ENCODE data around the gene TFCP2. TPM values are rescaled to one million over a fixed set of nuclear protein-coding genes. Genes with fewer than 3 reads are reported as not detected.

Gene TFCP2
- total RNA-seq, 1 donor from 2014 or later = 22.4 TPM

GRCh38 chr12:51055060-51055459, 117.9 kb downstream of the TFCP2 start:
- Mint-ChIP-seq H3K9me3 (ENCODE audit: unreplicated experiment) (no peaks in the 10 kb centered on the region), H3K27ac (ENCODE audit: unreplicated experiment) (no peak overlapping the region), H3K36me3 (ENCODE audit: low read depth, unreplicated experiment) (peaks cover 8% of the 10 kb centered on the region), H3K27me3 (ENCODE audit: low read depth, unreplicated experiment) (no peaks in the 10 kb centered on the region), H3K4me1 (ENCODE audit: low read depth, unreplicated experiment) (no peaks in the 10 kb centered on the region), H3K4me3 (ENCODE audit: unreplicated experiment) (no peak overlapping the region)
- Histone ChIP-seq H3K4me1 (ENCODE audit: insufficient read depth, low read length) (no peaks in the 10 kb centered on the region), H3K9ac (ENCODE audit: low read length) (no peak overlapping the region), H3K79me2 (ENCODE audit: insufficient read depth, low read length) (peaks cover under 1% of the 10 kb centered on the region), H3K27me3 (ENCODE audit: insufficient read depth, low read length) (no peaks in the 10 kb centered on the region), H3K4me2 (ENCODE audit: low read length) (no peak overlapping the region), H3K4me3 (ENCODE audit: insufficient read depth, low read depth, low read length) (no peak overlapping the region), H4K20me1 (ENCODE audit: insufficient read depth, low read length) (peaks cover 6% of the 10 kb centered on the region), H2AFZ (ENCODE audit: low read depth, low read length) (no peak overlapping the region), H3K27ac (ENCODE audit: low read depth, low read length) (no peak overlapping the region), H3K9me3 (ENCODE audit: insufficient read depth, low read depth, low read length) (no peaks in the 10 kb centered on the region), H3K36me3 (ENCODE audit: insufficient read depth, low read length) (peaks cover 35% of the 10 kb centered on the region)
- DNase-seq (ENCODE audit: low read depth) = no peak
- TF ChIP-seq EZH2 (IDR thresholded peaks at IDR 0.05; ENCODE audit: insufficient read depth, low read length) = no peak
- TF ChIP-seq CTCF (IDR thresholded peaks at IDR 0.05; ENCODE audit: insufficient read depth, low read depth, low read length) = no peak
- FAIRE-seq = no peak

GRCh38 chr12:51051787-51052186, 121.1 kb downstream of the TFCP2 start:
- Histone ChIP-seq H4K20me1 (ENCODE audit: insufficient read depth, low read length) (peaks cover 2% of the 10 kb centered on the region), H3K27me3 (ENCODE audit: insufficient read depth, low read length) (no peaks in the 10 kb centered on the region), H3K27ac (ENCODE audit: low read depth, low read length) (no peak overlapping the region), H3K4me2 (ENCODE audit: low read length) (no peak overlapping the region), H3K9ac (ENCODE audit: low read length) (no peak overlapping the region), H3K9me3 (ENCODE audit: insufficient read depth, low read depth, low read length) (no peaks in the 10 kb centered on the region), H3K4me3 (ENCODE audit: insufficient read depth, low read depth, low read length) (no peak overlapping the region), H3K36me3 (ENCODE audit: insufficient read depth, low read length) (peaks cover 18% of the 10 kb centered on the region), H2AFZ (ENCODE audit: low read depth, low read length) (no peak overlapping the region), H3K79me2 (ENCODE audit: insufficient read depth, low read length) (peaks cover 20% of the 10 kb centered on the region), H3K4me1 (ENCODE audit: insufficient read depth, low read length) (peaks cover 9% of the 10 kb centered on the region)
- no peak overlapping the region for H3K4me3 Mint-ChIP-seq (ENCODE audit: unreplicated experiment)
- no peaks in the 10 kb centered on the region for H3K9me3 Mint-ChIP-seq (ENCODE audit: unreplicated experiment)
- no peak for FAIRE-seq
- no peak overlapping the region for H3K27ac Mint-ChIP-seq (ENCODE audit: unreplicated experiment)
- no peak for DNase-seq (ENCODE audit: low read depth)
- TF ChIP-seq CTCF (IDR thresholded peaks at IDR 0.05; ENCODE audit: insufficient read depth, low read depth, low read length) (no peak), EZH2 (IDR thresholded peaks at IDR 0.05; ENCODE audit: insufficient read depth, low read length) (no peak)
- peaks cover 8% of the 10 kb centered on the region for H3K36me3 Mint-ChIP-seq (ENCODE audit: low read depth, unreplicated experiment)
- H3K4me1 Mint-ChIP-seq (ENCODE audit: low read depth, unreplicated experiment) = peaks cover 8% of the 10 kb centered on the region
- no peaks in the 10 kb centered on the region for H3K27me3 Mint-ChIP-seq (ENCODE audit: low read depth, unreplicated experiment)

GRCh38 chr12:51049525-51049924, 123.4 kb downstream of the TFCP2 start:
- Histone ChIP-seq H3K4me1 (ENCODE audit: insufficient read depth, low read length) (peaks cover 9% of the 10 kb centered on the region), H3K27me3 (ENCODE audit: insufficient read depth, low read length) (no peaks in the 10 kb centered on the region), H2AFZ (ENCODE audit: low read depth, low read length) (no peak overlapping the region), H3K9me3 (ENCODE audit: insufficient read depth, low read depth, low read length) (no peaks in the 10 kb centered on the region), H3K36me3 (ENCODE audit: insufficient read depth, low read length) (peaks cover 8% of the 10 kb centered on the region), H3K27ac (ENCODE audit: low read depth, low read length) (no peak overlapping the region), H3K4me3 (ENCODE audit: insufficient read depth, low read depth, low read length) (peak overlapping the region; percentile 90), H3K9ac (ENCODE audit: low read length) (no peak overlapping the region), H3K79me2 (ENCODE audit: insufficient read depth, low read length) (peaks cover 20% of the 10 kb centered on the region), H4K20me1 (ENCODE audit: insufficient read depth, low read length) (peaks cover 2% of the 10 kb centered on the region), H3K4me2 (ENCODE audit: low read length) (peak overlapping the region; percentile 92)
- TF ChIP-seq CTCF (IDR thresholded peaks at IDR 0.05; ENCODE audit: insufficient read depth, low read depth, low read length) (no peak), EZH2 (IDR thresholded peaks at IDR 0.05; ENCODE audit: insufficient read depth, low read length) (no peak)
- DNase-seq (ENCODE audit: low read depth) = no peak
- Mint-ChIP-seq H3K27ac (ENCODE audit: unreplicated experiment) (no peak overlapping the region), H3K27me3 (ENCODE audit: low read depth, unreplicated experiment) (no peaks in the 10 kb centered on the region), H3K9me3 (ENCODE audit: unreplicated experiment) (no peaks in the 10 kb centered on the region), H3K36me3 (ENCODE audit: low read depth, unreplicated experiment) (peaks cover 2% of the 10 kb centered on the region), H3K4me3 (ENCODE audit: unreplicated experiment) (peak overlapping the region; percentile 95), H3K4me1 (ENCODE audit: low read depth, unreplicated experiment) (peaks cover 8% of the 10 kb centered on the region)
- FAIRE-seq = no peak

Measured in astrocyte (in vitro differentiated cells and primary cell).